Tibial nerve (tissue), 4 donors: ENCODE results near the gene AKR1C2.

Experiments used
- EP300 ChIP-seq, 2 donors: sonication (generic); formaldehyde crosslinking; IDR thresholded peaks; one replicate each; pipeline ENCODE4 v1.6.1; 2017; ENCODE audit warnings: antibody characterized with exemption in 2 of 2, mild to moderate bottlenecking in 1 of 2
- POLR2A ChIP-seq, 2 donors: fragments of 450-650 bp; IDR thresholded peaks; one replicate each; pipeline ENCODE4 v1.6.1; 2017; ENCODE audit warnings: antibody characterized with exemption in 2 of 2, mild to moderate bottlenecking in 2 of 2, moderate library complexity in 2 of 2
- TF ChIP-seq, protein P1 (sequence below), 5 experiments: fragments of 200-600 bp in 3 of 5; fragments of 450-650 bp in 2 of 5; sonication (generic) in 3 of 5; IDR thresholded peaks; one replicate each; pipeline ENCODE4 v1.5.1; 2016 to 2019; ENCODE audit warnings: antibody characterized with exemption in 5 of 5, mild to moderate bottlenecking in 3 of 5, moderate library complexity in 2 of 5

DNA sequence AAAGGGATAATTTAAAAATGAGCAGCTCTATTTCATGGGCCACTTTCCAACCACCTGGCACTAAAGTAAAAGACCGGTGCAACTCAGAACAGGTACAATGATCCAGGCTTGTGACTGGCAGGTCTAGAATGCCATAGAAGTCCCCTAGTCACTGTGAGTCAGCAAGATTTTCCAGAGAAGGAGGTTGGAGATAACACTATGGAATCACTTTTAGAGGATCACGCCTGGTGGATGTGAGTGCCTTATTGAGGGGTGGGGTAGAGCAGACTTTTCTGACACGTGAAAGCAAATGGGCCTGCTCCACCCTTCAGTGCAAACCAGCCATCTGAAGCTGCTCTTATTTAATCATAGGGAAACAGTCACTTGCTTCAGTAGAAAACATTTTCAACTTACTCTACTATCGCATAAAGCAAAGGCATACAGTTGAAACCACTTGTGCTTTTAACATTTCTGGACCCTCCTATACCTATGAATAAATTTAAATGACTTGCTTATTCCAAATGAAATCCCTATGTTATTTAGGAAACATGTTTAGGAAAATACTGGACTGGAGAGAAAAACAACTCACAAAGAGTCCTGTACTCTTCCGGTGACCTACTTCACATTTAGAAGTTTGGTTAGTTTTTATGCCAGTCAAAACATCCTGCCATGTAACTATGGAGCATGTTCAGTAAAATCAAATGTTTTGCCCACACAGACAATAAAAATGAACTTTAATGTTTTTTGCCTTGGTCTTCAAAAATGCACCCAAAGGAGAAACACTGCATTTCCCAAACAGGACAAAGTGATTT, 61.9 kb downstream of the AKR1C2 start:
- TF ChIP-seq POLR2A (IDR thresholded peaks at IDR 0.05): no peak
- TF ChIP-seq, protein P1, sequence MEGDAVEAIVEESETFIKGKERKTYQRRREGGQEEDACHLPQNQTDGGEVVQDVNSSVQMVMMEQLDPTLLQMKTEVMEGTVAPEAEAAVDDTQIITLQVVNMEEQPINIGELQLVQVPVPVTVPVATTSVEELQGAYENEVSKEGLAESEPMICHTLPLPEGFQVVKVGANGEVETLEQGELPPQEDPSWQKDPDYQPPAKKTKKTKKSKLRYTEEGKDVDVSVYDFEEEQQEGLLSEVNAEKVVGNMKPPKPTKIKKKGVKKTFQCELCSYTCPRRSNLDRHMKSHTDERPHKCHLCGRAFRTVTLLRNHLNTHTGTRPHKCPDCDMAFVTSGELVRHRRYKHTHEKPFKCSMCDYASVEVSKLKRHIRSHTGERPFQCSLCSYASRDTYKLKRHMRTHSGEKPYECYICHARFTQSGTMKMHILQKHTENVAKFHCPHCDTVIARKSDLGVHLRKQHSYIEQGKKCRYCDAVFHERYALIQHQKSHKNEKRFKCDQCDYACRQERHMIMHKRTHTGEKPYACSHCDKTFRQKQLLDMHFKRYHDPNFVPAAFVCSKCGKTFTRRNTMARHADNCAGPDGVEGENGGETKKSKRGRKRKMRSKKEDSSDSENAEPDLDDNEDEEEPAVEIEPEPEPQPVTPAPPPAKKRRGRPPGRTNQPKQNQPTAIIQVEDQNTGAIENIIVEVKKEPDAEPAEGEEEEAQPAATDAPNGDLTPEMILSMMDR (IDR thresholded peaks at IDR 0.05): no peak
- no peak for TF ChIP-seq EP300 (IDR thresholded peaks at IDR 0.05)
